Kidney capillary endothelial cell (primary cell): ENCODE results near the gene PNLIP.

Experiments
- DNase-seq: peaks from one replicate; pipeline ENCODE4 v3.0.0-alpha.2; 2018; ENCODE audit warnings: low spot score

PNLIP gene

DNA sequence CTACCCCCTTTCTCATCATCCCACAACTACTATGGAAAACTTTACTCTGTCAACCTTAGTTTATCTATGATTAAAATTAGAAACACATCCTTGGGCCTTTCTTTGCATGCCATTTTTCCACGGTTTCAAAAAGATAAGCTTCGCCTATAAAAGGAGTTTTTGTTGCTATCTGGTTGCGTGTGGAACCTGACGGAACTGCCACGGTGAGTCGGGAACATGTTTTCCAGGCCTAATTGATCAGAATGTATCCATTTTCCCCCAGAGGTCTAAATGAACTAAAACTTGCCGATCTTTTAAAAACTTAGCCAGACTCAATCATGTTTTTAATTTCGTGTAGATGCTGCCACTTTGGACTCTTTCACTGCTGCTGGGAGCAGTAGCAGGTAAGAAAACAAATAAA, at the start of gene PNLIP:
TSS of gene PNLIP (plus strand) at position 176 of the 400 bp plus-strand sequence. CDS start at position 338, 162 bp downstream.
- DNase-seq = no peak

DNA sequence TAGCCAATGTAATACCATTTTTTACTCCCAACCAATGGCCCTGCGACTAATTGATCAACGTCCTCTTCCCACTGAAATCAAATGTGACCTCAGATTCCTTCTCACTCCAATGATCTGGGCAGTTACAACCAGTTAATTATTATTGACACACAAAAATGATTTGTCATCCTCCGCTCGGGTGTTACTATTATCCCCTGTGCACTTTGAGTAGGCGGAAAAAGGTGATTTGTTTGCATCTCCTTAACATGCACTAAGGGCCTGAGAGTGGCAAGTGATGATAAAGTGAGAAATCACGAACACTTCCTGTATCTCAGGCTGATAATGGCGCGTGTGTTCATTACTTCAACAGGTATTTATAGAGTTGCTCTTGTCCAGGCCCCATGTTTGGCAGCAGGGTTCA, 40.9 kb upstream of the PNLIP start:
- DNase-seq = no peak

DNA sequence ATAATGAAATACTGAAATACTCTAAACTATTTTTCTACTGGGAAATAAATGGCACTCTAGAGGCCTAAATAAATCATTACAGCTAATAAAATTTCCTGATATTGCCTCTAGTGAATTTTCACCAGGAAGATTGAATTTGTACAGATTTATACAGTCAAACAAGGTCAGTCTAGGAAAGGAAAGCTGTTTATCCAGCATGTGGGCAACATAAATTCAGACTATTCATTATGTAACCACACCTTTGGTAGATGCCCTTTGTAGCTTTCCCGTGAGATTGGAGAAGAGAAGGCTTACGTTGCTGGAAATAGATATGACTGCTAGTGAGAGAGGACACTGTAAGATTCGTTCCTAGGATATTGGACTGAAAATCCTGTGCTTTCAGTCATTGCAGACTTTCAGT, 35.2 kb upstream of the PNLIP start:
- DNase-seq = no peak

DNA sequence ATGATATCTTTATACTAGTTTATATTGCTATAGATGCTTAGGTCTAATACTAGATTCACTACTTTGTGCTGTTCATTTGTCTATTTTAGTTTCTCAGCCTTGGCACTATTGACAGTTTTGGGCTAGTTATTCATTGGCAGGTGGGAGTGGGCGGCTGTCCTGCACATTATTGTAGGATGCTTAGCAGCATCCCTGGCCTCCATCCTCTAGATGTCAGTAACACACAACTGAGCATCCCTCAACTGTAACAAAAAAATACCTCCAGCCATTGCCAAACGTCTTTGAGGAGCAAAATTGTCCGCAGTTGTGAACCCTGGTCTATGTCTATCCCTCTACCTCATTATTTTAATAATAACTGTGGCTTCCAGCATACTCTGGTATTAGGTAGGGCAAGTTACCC, 34.4 kb upstream of the PNLIP start:
- no peak for DNase-seq

DNA sequence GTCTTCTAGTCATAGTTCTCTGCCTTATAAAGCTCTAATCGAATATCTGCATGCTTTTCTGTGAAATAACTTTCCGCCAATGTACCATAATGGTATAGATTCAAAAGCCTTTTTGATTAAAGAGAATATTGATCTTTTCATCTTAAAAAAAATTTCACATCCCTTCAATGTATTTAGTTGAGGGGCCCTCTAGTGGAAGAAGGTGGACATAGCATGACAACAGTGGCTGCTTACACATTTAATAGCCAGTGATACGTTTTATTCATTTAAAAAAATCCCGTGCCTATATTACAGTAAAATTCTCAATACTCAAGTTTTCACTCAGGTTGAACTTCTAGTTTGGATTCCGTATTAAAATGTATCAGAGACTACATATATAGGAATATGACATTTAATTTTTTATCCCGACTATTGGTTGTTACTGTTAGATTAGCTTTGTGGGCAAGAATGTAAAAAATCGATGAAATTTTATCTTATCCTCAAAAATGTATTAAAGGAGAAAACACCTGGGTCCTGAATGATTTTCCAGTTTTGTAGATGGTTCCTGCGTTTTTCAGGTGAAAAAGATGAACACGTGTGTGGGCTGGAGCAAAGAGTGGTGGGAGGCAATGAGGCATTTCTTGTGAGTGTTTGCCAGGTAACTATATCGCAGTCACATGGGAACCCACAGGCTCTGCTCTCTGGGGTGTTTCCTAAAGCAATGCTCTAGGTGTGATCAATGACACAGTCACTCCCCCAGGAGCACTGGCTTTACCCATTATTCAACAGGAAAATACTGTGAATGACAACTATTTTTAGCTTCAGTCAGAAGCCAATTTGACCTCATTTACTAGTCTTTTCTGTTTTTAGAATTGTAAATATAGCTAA, 24.1 kb upstream of the PNLIP start:
- peak; percentile 33 for DNase-seq

DNA sequence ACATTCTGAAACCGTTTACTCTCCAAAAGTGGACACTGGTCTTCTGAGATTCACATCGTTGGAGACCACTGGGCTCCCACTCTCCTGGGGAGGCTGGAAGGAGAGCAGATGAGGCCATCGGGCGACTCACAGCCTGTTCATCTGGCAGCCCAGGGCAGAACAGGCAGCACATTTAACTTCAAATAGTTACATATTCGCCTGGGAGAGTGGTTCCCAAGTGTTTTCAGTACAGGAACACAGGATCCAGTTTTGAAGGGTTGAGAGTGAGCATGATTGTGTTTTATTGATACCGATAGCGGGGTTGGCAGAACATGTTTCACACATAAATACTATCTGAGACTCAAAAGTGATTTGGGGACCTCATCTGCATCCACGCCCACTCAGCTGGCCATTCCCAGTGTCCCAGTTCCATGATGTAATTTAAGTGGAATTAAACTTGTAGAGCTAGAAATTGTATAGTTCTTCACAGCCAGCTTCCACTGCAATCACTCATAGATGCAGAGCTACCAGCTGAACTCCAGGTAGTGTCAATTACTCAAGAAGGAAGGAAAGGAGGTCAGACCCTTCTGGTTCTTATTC, 22.8 kb upstream of the PNLIP start:
- DNase-seq = no peak

DNA sequence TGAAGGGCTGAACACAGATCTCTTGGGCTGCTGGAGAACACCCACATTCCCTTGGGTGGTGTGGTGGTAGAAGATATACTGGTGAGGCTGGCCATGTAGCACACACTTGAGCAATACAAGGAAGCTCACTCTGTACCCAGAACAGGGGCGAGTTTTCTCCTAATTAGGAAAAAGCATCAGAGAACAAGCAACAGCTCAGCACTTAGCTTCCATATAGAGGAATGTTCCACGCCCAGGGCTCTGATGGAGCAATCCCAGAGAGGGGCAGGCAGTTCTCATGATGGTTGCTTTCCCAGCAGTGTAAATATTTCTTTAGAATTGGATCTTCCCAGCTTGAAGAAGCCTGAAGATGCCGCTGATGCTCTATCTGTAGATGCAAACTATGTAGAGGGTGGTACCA, 21.0 kb upstream of the PNLIP start:
- DNase-seq = no peak

DNA sequence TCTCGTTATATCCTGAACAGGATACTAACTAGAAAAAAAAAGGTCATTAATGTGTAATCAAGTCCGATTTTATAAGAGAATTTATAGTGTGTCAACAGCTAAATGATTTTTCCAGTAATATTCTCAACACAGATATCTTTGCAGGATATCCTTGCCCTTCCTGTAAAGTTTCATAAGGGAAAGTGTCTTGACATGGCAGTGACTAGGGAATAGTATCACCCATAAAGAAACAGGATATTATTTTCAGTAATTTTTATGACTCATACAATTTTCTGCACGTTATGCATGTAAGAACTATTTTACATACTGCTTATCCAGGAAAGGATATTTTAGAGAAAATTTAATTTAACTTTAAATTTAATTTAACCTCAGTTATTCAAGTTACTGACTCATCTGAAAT, 19.5 kb upstream of the PNLIP start:
- DNase-seq = no peak

DNA sequence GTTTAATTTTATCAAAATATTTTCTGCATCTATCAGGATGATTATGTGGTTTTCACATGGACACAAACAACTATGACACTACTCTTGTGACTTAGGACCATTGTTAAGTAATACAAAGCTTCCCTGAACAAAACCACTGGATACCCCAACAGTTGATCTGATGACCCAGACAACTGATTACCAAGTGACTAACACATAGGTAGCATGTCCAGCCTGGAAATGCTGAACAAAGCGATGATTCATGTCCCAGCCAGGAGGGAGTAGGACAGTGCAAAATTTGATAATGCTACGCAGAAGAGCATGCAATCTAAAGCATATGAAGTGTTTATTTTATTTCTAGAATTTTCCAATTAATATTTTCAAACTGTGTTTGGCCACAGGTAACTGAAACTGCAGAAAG, 8.9 kb upstream of the PNLIP start:
- DNase-seq = no peak

DNA sequence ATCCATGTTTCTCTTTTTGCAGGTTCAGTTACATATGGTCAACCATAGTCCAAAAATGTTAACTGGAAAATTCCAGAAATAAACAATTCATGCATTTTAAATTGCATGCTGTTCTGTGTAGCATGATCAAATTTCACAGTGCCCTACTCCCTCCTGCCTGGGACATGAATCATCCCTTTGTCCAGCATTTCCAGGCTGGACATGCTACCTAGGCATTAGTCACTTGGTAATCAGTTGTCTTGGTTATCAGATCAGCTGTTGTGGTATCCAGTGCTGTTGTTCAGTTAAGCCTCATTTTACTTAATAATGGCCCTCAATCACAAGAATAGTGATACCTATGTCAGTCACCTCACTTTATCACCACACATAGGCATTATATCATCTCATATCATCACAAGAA, 7.3 kb upstream of the PNLIP start:
- no peak for DNase-seq

DNA sequence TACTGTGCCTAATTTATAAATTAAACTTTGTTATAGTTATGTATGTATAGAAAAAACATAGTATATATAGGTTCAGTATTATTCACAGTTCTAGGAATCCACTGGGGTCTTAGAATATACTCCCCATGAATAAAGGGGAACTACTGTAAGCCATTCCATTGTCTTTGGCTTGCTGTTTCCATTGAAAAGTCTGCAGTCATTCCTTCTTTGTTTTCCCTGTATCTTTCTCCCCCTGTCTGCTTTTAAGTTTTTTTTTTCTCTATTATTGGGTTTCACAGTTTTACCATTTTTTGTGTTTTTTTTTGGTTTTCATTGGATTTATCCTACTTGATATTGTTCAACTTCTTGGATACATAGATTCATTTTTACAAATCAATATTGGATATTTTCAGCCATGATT, 6.7 kb upstream of the PNLIP start:
- DNase-seq = no peak

DNA sequence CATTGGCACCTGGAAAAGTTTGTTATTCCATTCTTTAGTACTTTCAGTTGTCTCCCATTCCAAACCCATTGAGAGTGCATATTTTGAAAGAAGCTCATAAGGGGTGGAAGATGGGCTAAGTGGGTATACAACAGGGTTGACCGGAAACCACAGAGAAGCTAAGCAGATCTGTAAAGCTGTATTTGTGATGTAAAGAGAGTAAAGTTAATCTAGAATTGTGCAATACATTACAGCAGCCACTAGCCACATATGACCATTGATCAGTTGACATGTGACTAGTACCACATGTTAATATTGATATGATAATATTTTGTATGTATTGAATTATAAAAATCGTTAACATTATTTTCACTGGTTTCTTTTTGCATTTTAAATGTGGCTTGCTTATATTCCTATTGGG, 4.9 kb upstream of the PNLIP start:
- DNase-seq = no peak

DNA sequence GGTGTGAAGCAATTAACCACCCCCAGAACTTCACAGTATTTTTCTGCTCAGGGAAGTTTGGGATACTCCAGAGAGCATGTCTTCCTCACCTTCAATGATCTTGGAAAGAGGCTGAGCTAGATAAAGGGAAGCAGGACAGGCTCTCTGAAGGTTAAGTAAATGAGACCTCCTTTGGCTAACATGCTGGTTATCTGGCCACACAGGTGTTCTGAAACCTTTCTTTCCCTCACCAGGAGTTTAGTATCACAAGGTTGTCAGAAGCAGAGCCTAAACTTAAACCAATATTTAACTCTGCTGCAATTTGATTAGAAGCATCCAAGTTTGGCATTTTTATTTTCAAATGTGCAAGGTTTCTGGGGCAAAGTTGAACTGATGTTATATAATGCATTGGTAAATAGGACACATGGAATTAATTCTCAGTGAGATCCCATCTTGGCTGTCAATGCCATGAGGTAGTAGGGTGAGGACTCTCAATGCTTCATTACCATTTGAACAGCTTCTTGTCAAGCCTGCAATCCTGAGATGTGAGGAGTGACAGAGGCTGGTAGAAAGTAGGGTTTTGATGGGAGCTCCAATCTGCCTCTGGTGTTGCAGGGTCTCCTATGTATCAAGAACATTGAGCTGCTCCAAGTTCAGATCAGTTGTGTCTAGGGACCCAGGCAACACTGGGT, 3.6 kb upstream of the PNLIP start:
- DNase-seq = no peak

DNA sequence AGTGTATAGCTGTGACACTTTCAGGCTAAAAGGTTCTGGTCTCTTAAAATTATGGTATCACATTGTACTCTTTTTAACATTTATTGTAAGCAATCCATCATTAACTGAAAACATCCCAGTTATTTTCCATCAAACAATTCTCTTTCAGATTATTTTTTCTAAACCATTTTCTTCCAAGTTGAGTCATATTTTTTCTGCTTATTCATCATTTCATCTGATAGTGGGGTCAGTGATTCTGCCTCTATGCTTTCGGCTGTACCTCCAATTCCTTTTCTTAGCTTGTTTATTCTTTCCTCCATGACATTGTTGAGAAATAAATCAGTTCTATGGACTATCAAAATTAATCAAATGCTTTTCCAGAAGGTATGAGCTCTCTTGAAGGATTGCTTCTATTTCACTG, 609 bp upstream of the PNLIP start:
- DNase-seq = no peak

DNA sequence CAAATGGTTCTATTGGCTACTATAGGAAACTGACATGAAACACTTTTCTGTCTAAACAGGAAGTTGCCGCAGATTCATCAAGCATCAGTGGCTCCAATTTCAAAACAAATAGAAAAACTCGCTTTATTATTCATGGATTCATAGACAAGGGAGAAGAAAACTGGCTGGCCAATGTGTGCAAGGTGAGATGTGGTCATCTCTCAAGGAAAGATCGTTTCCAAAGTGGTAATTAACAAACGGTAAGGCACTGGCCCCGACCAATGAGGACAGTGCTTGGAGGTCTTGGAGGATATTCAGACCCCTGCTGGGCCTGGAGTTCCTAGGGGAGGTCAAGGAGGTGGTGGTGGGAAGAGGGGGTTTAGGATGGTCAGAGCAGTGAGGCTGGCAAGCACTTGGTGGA, 2.6 kb downstream of the PNLIP start:
- no peak for DNase-seq

DNA sequence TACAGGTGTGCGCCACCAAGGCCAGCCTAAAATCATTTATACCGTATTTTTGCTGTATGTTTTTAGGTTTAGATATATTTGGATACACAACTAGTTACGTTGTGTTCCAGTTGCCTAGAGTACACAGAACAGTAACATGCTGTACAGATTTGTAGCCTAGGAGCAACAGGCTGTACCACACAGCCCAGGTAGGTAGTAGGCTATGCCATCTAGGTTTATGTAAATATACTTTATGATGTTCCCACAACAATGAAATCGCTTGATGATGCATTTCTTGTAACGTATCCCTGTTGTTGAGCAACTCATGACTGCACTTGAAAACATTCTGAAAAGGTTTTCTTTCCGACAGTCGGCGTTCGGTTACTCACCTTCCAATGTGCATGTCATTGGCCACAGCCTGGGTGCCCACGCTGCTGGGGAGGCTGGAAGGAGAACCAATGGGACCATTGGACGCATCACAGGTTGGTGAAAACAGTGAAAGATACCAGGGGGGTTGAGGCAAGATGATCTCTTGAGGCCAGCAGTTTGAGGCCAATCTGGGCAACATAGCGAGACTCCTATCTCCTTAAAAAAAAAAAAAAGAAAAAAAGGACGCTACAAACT, 7.7 kb downstream of the PNLIP start:
- DNase-seq = no peak

DNA sequence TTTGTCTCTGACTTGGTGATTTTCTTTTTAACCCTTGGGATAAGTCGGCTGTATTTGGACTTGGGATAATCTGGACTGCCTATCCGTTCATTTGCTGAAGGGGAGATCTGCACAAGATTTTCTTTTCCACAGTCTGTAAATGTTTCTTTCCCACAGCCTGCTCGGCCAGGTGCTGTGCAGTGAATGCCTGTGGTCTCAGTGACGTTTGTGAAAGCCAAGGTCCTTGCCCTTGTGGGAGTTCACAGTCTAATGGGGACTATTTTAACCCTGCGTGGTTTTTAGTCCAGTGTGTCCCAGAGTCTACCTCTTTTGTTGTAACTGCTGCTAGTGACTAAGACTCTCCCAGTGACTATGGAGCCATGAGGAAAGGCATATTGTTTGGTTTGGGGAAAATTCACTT, 8.9 kb downstream of the PNLIP start:
- DNase-seq = no peak

DNA sequence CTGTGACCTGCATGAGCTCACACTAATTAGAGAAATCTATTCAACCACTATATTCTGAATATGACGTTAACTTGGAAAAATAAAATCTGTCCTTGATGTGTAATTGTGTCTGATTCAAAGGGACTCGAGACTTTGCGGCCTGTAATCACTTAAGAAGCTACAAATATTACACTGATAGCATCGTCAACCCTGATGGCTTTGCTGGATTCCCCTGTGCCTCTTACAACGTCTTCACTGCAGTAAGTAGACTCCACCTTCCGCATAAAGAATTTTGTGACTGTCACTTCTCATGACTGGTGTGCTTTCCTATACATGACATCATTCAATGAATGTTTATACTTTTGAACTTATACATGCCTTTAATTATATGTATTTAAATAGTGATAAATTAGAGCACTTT, 10.1 kb downstream of the PNLIP start:
- DNase-seq = no peak

DNA sequence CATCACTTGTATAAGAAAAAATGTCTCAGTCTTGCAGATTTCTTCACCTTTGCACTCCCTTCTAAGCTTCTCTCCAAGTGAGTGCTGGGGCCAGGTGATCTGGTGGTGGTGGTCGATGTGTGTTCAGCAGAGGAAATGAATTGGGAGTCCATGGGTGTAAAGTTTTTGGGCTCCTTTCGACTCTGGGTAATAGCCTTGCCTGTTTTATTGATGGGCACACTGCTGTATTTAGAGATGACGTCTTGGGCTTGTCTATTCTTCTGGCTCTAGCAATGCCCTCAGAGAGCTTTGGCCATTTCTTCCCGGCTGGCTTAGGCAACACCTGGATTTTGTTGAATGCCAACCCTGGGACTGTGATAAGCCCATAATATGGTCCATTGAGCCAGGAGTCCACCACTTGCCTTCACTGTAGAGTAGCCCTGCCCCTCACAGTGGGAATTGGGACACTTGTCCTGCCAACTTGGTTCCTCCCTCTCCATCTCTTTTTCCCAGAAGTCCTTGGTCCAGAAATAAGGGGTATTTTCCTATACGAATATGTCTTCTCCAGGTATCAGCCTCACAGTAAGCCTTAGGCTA, 11.7 kb downstream of the PNLIP start:
- DNase-seq = no peak

DNA sequence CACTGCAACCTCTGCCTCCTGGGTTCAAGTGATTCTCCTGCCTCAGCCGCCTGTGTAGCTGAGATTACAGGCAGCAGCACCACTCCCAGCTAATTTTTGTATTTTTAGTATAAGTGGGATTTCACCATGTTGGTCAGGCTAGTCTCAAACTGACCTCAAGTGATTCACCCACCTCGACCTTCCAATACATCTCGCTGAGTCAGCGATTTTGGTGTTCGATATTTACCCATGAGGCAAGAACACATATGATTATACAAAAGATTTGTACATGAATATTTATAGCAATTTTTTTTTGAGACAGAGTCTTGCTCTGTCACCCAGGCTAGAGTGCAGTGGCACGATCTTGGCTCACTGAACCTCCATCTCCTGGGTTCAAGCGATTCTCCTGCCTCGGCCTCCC, 19.8 kb downstream of the PNLIP start:
- no peak for DNase-seq

DNA sequence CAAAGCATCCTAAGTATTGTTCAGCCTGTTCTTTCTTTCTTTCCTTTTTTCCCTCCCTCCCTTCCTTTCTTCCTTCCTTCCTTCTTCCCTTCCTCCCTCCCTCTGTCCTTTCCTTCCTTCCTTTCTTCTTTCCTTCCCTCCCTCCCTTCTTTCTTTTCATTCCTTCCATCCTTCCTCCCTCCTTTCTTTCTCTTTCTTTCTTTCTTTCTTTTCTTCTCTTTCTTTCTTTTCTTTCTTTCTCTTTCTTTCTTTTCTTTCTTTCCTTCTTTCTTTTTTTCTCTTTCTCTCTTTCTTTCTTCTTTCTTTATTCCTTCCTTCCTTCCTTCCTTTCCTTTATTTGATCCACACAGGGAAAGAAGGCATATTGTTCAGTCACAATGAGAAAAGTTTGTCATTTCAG, 21.2 kb downstream of the PNLIP start:
- DNase-seq = no peak

DNA sequence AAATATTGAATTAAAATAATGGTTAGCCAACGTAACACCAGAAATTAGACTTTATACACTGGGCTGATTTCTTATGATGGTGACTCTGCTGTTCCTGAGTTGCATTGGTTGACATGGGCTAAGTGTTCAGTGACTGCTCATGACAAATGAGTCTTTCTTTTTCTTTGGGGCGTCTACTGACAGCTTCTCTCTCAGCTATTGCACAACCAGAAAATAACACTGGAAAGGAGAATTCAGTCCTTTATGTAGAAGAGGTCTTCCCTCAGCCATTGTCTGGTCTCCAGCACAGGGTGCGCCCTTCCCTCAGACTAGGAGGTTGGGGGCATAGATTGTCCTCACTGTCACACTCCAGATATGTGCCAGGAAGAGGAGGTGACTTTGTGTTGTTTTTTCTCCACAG, 21.6 kb downstream of the PNLIP start:
- DNase-seq = no peak

DNA sequence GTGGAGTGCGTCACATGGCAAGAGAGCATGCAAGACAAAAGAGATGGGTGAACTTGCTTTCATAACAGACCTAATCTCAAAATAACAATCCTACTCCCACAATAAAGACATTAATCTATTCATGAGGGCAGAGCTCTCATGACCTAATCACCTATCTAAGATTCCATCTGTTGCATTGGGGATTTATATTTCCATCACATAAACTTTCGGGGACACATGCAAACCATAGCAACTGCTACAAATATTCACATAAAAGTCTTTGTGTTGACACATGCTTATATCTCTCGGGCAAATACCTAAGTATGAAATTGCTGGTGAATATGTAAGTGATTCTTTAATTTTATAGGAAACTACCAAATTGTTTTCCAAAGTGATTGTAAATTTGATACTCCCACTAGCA, 29.1 kb downstream of the PNLIP start:
- DNase-seq = no peak
